ENCODE data around the gene LSP1. TPM values are rescaled to one million over a fixed set of nuclear protein-coding genes. Genes with fewer than 3 reads are reported as not detected.

The LSP1 gene
- total RNA-seq, 1 donor: 79.4 TPM

GRCh38 chr11:1888347-1888753 is 35.5 kb downstream of the LSP1 start:
- DNase-seq (ENCODE audit: low read depth in 2 of 3, low spot score in 2 of 3): peak in 1 of 3 donors; percentile 11

- DNase-seq (ENCODE audit: low read depth in 2 of 3, low spot score in 2 of 3): peak in 1 of 3 donors; percentile 13
Observed at GRCh38 chr11:1888811-1889210, 35.9 kb downstream of the LSP1 start.

GRCh38 chr11:1889224-1889930 is 36.5 kb downstream of the LSP1 start:
- DNase-seq (ENCODE audit: low read depth in 2 of 3, low spot score in 2 of 3): peak in 2 of 3 donors; percentile 72 to 74

DNA sequence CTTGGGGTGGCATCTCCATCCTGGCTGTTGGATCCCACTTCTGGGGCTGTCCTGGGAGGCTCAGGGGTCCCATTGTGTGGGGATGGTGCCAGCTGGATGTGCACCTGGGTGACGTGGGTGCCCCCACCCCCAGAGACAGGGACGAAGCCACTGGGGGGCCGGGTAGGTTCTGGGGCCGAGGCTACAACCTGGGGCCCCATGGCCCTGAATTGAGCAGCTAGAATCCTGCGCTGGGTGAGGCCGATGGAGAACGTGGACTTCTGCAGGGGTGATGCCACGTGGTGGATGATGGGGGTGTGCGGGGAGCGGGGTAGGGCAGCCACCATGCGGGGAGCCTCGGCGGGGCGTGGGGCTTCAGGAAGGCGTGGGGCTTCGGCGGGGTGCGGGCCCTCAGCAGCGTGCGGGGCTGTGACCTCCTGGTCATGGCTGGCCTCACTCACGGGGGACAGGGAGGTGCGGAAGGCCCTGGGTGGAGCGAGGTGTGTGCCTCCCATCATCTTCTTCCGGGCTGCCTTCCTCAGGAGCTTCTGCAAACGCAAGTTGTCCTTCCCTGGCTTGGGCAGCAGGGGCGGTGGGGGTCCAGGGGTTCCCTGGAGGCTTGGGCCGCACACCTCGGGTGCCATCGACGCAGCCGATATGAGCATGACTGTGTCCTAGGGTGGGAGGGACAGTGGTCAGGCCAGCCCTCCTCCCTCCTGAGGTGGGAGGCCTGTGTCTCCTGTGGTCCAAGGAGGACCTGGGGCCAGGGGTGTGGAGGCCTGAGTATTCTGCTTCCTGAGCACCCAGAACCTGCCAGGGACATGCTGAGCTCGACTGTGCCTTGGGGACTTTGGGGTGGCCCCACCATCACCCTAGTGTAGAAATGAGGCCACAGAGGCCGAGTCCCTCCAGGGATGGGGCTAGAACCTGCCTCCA is 37.3 kb downstream of the LSP1 start:
- peak in 2 of 3 donors; percentile 46 to 54 for DNase-seq (ENCODE audit: low read depth in 2 of 3, low spot score in 2 of 3)

GRCh38 chr11:1890856-1891830 is 38.3 kb downstream of the LSP1 start:
- DNase-seq (ENCODE audit: low read depth in 2 of 3, low spot score in 2 of 3): peak in 2 of 3 donors; percentile 20 to 21

GRCh38 chr11:1891831-1892115 is 38.9 kb downstream of the LSP1 start, which contains the start of gene PRR33:
PRR33 (minus strand) TSS chr11:1891895; CDS start chr11:1890584, 1,311 bp downstream.
- no peak for DNase-seq (ENCODE audit: low read depth in 2 of 3, low spot score in 2 of 3)

DNA sequence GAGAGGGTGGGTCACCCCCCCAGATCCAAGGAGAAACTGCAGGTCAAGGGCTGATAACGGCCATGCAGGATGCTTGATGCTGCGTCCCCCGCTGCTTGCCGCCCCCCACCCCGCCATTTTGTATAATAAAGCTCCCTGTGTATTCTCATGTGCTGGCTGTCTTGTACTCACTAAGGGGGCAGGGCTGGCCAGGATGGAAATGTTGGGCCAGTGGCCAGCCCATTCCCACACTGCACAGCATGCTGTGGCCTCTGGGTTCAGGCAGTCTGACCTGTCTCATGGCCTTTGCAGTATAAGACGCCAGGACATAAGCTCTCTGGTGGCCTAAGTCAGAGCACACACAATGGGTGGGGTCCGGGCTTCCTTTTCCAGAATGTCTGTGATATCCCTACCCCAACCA is 39.2 kb downstream of the LSP1 start:
- no peak for DNase-seq (ENCODE audit: low read depth in 2 of 3, low spot score in 2 of 3)

- DNase-seq (ENCODE audit: low read depth in 2 of 3, low spot score in 2 of 3): no peak
Observed at GRCh38 chr11:1892558-1892957, 39.7 kb downstream of the LSP1 start.

DNA sequence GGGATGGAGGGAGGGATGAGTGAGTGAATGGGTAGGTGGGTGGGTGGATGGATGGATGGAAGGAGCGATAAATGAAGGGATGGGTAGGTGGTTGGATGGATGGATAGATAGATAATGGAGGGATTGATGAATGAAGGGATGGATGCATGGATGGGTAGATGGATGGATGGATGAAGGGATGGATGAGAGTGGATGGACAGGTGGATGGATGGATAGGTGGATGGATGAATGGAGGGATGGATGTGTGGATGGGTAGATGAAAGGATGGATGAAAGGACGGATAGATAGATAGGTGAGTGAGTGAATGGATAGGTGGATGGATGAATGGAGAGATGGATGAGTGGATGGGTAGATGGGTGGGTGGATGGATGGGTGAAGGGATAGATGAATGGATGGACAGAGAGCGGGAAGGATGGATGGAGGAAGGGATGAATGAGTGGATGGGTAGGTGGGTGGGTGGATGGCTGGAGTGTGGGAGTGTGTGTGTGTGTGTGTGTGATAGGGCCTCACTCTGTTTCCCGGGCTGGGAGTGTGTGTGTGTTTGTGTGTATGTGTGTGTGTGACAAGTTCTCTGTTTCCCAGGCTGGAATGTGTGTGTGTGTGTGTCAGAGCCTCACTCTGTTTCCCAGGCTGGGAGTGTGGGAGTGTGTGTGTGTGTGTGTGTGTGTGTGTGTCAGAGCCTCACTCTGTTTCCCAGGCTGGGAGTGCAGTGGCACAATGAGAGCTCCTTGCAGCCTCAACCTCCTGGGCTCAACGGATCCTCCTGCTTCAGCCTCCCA is 40.9 kb downstream of the LSP1 start:
- no peak for DNase-seq (ENCODE audit: low read depth in 2 of 3, low spot score in 2 of 3)

- no peak for DNase-seq (ENCODE audit: low read depth in 2 of 3, low spot score in 2 of 3)
Observed at GRCh38 chr11:1894759-1895158, 41.9 kb downstream of the LSP1 start.

GRCh38 chr11:1896468-1896867 is 43.6 kb downstream of the LSP1 start:
- DNase-seq (ENCODE audit: low read depth in 2 of 3, low spot score in 2 of 3): peak in 1 of 3 donors; percentile 17

GRCh38 chr11:1896923-1897322 is 44.0 kb downstream of the LSP1 start:
- DNase-seq (ENCODE audit: low read depth in 2 of 3, low spot score in 2 of 3): peak in 2 of 3 donors; percentile 67 to 90

DNA sequence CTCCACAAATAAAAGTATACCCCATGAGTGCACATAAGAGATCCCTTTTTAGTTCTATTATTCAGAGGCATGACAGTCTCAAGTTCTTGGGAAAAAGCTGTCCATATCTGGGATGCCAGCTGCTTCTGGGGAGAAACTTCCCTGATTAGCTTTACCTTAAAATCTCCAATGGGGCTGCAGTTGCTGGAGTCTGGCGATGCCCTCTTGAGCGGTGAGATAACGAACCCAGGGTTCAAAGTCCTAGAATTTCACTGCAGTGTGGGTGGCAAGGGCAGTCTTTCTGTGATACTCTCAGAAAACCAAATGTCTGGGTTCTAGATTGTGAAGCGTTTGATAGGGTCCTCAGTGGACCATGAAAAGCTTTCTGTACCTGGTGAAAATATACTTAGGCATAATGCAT is 46.2 kb downstream of the LSP1 start:
- DNase-seq (ENCODE audit: low read depth in 2 of 3, low spot score in 2 of 3): no peak

- DNase-seq (ENCODE audit: low read depth in 2 of 3, low spot score in 2 of 3): no peak
Observed at GRCh38 chr11:1899686-1900085, 46.8 kb downstream of the LSP1 start.

DNA sequence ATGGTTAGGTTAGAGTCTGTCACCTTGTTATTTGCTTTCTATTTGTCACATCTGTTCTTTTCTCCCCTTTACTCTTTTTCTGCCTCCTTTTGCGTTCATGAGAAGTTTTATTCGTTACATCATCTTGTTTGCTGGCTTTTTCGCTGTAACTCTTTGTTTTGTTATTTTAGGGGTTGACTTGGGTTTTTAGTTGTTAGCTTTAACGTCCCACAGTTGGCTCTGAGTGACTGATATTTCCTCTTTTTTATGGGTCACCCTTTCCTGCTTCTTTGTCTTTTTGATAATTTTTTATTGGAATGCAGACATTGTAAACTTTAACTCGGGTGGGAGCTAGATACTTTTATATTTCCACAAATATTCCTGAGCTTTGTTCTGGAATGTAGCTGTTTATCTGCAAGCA is 53.3 kb downstream of the LSP1 start:
- peak in 2 of 3 donors; percentile 34 to 57 for DNase-seq (ENCODE audit: low read depth in 2 of 3, low spot score in 2 of 3)

DNA sequence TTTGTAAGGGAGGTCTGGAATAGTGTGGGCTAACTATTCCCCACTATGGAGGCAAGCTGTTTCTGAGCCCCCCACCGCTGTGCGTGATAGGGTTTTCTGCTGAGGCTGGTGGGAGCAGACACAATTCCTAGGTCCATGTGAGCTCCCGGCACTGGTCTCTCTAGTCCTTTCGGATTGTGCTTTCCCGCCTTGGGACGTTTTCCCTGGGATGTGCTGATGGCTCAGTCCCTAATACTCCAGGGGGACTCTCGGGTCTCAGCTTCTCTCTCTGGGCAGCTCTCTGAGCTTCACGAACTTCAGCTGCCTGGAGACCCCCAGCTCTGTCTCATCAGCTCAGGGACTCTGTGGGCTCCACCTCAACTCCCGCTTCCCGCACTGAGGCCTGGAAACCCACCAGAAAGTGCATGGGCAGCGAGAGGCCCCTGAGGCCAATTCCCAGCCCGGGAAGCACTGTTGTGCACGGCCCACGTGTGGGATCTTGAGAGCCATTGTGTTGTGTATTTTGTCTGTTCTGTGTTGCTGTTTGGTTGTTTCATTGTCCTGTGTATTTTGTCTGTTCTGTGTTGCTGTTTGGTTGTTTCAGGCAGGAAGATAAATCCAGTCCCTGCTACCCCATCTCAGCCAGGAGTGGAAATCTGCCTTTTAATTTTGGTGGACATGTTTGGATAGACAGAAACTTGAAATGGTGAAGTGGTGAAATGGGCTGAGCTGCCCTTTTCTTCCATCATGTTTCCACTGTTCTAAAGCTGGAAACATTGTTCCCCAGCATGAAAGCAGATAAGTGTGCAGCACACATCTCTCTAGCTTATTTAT is 53.9 kb downstream of the LSP1 start:
- DNase-seq (ENCODE audit: low read depth in 2 of 3, low spot score in 2 of 3): no peak

GRCh38 chr11:1908618-1909017 is 55.7 kb downstream of the LSP1 start:
- DNase-seq (ENCODE audit: low read depth in 2 of 3, low spot score in 2 of 3): no peak

GRCh38 chr11:1909524-1909923 is 56.6 kb downstream of the LSP1 start:
- DNase-seq (ENCODE audit: low read depth in 2 of 3, low spot score in 2 of 3): no peak

- peak in 2 of 3 donors; percentile 44 to 72 for DNase-seq (ENCODE audit: low read depth in 2 of 3, low spot score in 2 of 3)
Observed at GRCh38 chr11:1912289-1912878, 59.5 kb downstream of the LSP1 start.
